ENCODE results near the gene FST.

The FST gene

DNA sequence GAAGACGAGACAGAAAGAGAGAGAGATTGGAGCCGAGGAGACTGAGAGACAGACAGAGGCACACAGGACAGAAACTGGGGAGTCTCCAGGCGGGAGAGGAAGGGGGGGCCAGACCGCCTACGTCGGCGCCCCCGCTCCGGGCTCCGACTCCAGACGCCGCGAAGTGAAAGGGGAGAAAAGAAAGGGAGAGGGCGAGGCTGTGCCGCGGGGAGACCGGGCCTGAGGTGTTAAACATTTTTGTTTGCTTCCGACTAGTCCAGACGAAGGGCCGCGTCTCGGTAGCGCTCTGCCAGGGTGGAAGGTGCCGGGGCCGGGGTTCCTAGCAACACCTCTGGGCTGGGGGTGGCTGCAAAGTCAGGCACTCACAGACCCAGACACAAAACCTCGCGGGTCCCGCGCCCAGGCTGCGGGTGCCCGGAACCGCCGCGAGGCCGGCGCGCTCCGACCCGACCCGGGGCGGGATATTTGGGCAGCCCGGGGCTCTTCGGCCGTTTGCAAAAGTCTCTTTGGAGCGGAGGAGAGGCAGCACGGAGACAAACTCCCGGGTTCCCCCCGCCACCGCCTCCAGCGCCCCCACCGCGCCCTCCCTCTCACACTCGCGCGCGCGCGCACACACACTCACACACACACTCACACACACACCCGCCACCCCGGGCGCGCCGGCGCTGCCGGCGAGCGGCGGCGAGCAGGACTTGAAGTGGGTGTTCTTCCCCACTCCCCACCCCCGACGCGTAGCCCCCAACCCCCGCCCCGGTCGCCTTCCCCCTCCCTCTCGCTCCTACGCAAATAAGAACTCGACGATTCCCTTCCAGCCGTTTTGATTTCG is 626 bp upstream of the FST start (continued):
- TF ChIP-seq ZNF175 (tag by site-specific recombination; IDR thresholded peaks at IDR 0.05) (no peak), ZNF311 (tag by site-specific recombination; IDR thresholded peaks at IDR 0.05; ENCODE audit: borderline replicate concordance) (no peak), ZNF76 (tag by site-specific recombination; IDR thresholded peaks at IDR 0.05; ENCODE audit: borderline replicate concordance, low read depth) (no peak), ZBTB17 (tag by site-specific recombination; IDR thresholded peaks at IDR 0.05) (peak; percentile 75), GLI4 (tag by site-specific recombination; IDR thresholded peaks at IDR 0.05) (no peak), ZNF416 (tag by site-specific recombination; IDR thresholded peaks at IDR 0.05) (no peak), ZNF174 (tag by site-specific recombination; IDR thresholded peaks at IDR 0.05) (no peak), ZNF37A (tag by site-specific recombination; IDR thresholded peaks at IDR 0.05) (no peak), SP7 (tag by site-specific recombination; IDR thresholded peaks at IDR 0.05) (no peak), ZNF391 (tag by site-specific recombination; IDR thresholded peaks at IDR 0.05; ENCODE audit: borderline replicate concordance, low read depth) (no peak), ZNF24 (tag by site-specific recombination; IDR thresholded peaks at IDR 0.05) (no peak), ZNF341 (tag by site-specific recombination; IDR thresholded peaks at IDR 0.05; ENCODE audit: low read depth) (no peak), ZNF366 (tag by site-specific recombination; conservative IDR thresholded peaks at IDR 0.05) (peak; percentile 82), SALL2 (tag by site-specific recombination; IDR thresholded peaks at IDR 0.05; ENCODE audit: borderline replicate concordance) (no peak), ZNF510 (tag by site-specific recombination; IDR thresholded peaks at IDR 0.05; ENCODE audit: insufficient replicate concordance) (no peak), ZNF350 (tag by site-specific recombination; IDR thresholded peaks at IDR 0.05) (no peak), ZNF335 (tag by site-specific recombination; conservative IDR thresholded peaks at IDR 0.05) (peak; percentile 86), KLF7 (tag by site-specific recombination; IDR thresholded peaks at IDR 0.05; ENCODE audit: borderline replicate concordance) (no peak), GLIS1 (tag by site-specific recombination; IDR thresholded peaks at IDR 0.05) (no peak; the same call in 1 of the 2 replicates), ZSCAN23 (tag by site-specific recombination; IDR thresholded peaks at IDR 0.05) (no peak), ZNF555 (tag by site-specific recombination; conservative IDR thresholded peaks at IDR 0.05) (no peak), ZNF654 (tag by site-specific recombination; IDR thresholded peaks at IDR 0.05; ENCODE audit: low read depth) (no peak), ZNF157 (tag by site-specific recombination; IDR thresholded peaks at IDR 0.05) (no peak), ZNF701 (tag by site-specific recombination; IDR thresholded peaks at IDR 0.05) (no peak), WT1 (tag by site-specific recombination; IDR thresholded peaks at IDR 0.05) (no peak)
- TF ChIP-seq, protein P1, sequence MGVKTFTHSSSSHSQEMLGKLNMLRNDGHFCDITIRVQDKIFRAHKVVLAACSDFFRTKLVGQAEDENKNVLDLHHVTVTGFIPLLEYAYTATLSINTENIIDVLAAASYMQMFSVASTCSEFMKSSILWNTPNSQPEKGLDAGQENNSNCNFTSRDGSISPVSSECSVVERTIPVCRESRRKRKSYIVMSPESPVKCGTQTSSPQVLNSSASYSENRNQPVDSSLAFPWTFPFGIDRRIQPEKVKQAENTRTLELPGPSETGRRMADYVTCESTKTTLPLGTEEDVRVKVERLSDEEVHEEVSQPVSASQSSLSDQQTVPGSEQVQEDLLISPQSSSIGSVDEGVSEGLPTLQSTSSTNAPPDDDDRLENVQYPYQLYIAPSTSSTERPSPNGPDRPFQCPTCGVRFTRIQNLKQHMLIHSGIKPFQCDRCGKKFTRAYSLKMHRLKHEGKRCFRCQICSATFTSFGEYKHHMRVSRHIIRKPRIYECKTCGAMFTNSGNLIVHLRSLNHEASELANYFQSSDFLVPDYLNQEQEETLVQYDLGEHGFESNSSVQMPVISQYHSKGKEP (tag by site-specific recombination; IDR thresholded peaks at IDR 0.05) = no peak
- TF ChIP-seq, protein P2, sequence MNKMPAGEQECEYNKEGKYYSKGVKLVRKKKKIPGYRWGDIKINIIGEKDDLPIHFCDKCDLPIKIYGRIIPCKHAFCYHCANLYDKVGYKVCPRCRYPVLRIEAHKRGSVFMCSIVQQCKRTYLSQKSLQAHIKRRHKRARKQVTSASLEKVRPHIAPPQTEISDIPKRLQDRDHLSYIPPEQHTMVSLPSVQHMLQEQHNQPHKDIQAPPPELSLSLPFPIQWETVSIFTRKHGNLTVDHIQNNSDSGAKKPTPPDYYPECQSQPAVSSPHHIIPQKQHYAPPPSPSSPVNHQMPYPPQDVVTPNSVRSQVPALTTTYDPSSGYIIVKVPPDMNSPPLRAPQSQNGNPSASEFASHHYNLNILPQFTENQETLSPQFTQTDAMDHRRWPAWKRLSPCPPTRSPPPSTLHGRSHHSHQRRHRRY (tag by site-specific recombination; IDR thresholded peaks at IDR 0.05) = no peak
- TF ChIP-seq, protein P3, sequence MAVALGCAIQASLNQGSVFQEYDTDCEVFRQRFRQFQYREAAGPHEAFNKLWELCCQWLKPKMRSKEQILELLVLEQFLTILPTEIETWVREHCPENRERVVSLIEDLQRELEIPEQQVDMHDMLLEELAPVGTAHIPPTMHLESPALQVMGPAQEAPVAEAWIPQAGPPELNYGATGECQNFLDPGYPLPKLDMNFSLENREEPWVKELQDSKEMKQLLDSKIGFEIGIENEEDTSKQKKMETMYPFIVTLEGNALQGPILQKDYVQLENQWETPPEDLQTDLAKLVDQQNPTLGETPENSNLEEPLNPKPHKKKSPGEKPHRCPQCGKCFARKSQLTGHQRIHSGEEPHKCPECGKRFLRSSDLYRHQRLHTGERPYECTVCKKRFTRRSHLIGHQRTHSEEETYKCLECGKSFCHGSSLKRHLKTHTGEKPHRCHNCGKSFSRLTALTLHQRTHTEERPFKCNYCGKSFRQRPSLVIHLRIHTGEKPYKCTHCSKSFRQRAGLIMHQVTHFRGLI (tag by site-specific recombination; IDR thresholded peaks at IDR 0.05) = no peak
- TF ChIP-seq, protein P4, sequence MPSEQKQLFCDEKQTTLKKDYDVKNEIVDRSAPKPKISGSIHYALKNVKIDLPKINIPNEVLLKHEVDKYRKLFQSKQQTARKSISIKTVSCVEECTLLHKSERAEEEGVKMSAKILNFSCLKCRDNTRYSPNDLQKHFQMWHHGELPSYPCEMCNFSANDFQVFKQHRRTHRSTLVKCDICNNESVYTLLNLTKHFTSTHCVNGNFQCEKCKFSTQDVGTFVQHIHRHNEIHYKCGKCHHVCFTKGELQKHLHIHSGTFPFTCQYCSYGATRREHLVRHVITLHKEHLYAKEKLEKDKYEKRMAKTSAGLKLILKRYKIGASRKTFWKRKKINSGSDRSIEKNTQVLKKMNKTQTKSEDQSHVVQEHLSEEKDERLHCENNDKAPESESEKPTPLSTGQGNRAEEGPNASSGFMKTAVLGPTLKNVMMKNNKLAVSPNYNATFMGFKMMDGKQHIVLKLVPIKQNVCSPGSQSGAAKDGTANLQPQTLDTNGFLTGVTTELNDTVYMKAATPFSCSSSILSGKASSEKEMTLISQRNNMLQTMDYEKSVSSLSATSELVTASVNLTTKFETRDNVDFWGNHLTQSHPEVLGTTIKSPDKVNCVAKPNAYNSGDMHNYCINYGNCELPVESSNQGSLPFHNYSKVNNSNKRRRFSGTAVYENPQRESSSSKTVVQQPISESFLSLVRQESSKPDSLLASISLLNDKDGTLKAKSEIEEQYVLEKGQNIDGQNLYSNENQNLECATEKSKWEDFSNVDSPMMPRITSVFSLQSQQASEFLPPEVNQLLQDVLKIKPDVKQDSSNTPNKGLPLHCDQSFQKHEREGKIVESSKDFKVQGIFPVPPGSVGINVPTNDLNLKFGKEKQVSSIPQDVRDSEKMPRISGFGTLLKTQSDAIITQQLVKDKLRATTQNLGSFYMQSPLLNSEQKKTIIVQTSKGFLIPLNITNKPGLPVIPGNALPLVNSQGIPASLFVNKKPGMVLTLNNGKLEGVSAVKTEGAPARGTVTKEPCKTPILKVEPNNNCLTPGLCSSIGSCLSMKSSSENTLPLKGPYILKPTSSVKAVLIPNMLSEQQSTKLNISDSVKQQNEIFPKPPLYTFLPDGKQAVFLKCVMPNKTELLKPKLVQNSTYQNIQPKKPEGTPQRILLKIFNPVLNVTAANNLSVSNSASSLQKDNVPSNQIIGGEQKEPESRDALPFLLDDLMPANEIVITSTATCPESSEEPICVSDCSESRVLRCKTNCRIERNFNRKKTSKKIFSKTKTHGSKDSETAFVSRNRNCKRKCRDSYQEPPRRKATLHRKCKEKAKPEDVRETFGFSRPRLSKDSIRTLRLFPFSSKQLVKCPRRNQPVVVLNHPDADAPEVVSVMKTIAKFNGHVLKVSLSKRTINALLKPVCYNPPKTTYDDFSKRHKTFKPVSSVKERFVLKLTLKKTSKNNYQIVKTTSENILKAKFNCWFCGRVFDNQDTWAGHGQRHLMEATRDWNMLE (tag by site-specific recombination; conservative IDR thresholded peaks at IDR 0.05; ENCODE audit: low read depth) = no peak
- TF ChIP-seq, protein P5, sequence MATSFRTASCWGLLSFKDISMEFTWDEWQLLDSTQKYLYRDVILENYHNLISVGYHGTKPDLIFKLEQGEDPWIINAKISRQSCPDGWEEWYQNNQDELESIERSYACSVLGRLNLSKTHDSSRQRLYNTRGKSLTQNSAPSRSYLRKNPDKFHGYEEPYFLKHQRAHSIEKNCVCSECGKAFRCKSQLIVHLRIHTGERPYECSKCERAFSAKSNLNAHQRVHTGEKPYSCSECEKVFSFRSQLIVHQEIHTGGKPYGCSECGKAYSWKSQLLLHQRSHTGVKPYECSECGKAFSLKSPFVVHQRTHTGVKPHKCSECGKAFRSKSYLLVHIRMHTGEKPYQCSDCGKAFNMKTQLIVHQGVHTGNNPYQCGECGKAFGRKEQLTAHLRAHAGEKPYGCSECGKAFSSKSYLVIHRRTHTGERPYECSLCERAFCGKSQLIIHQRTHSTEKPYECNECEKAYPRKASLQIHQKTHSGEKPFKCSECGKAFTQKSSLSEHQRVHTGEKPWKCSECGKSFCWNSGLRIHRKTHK (tag by site-specific recombination; IDR thresholded peaks at IDR 0.05) = no peak
